Tibial artery (tissue), 4 donors: ENCODE results near the gene LIMS1.

Experiments
- DNase-seq, 2 donors: peaks; one replicate each; pipeline ENCODE4 v3.0.0-alpha.2; 2019
- H3K27ac ChIP-seq, 2 donors: fragments of 200-600 bp; sonication (generic) in 1 of 2; 1 replicate in 1 of 2; 2 replicates in 1 of 2; pipeline ENCODE4 v1.5.1; 2018 to 2019; ENCODE audit warnings: mild to moderate bottlenecking in 1 of 2
- H3K27me3 ChIP-seq, 2 donors: fragments of 200-600 bp; sonication (generic) in 1 of 2; one replicate each; pipeline versions ENCODE4 v1.5.1 to v1.6.0; 2016 to 2019
- H3K36me3 ChIP-seq, 3 donors: fragments of 200-600 bp; sonication (generic) in 2 of 3; one replicate each; pipeline ENCODE4 v1.5.1; 2016 to 2019; ENCODE audit warnings: mild to moderate bottlenecking in 2 of 3
- H3K4me1 ChIP-seq, 4 donors: fragments of 200-600 bp; sonication (generic) in 2 of 4; 1 replicate in 3 of 4; 2 replicates in 1 of 4; pipeline ENCODE4 v1.5.1; 2016 to 2019
- H3K4me3 ChIP-seq, 2 donors: fragments of 200-600 bp; sonication (generic) in 1 of 2; 1 replicate in 1 of 2; 2 replicates in 1 of 2; pipeline ENCODE4 v1.5.1; 2018 to 2019; ENCODE audit warnings: mild to moderate bottlenecking in 2 of 2
- H3K9me3 ChIP-seq, 3 donors: fragments of 200-600 bp; sonication (generic) in 1 of 3; one replicate each; pipeline ENCODE4 v1.5.1; 2016 to 2019
- CTCF ChIP-seq, 2 experiments: fragments of 200-600 bp in 1 of 2; fragments of 450-650 bp in 1 of 2; IDR thresholded peaks; one replicate each; pipeline ENCODE4 v1.5.1; 2017 to 2019; ENCODE audit warnings: antibody characterized with exemption in 2 of 2, mild to moderate bottlenecking in 1 of 2, moderate library complexity in 1 of 2
- intact Hi-C: fragments of 100-400 bp; cut with DNase I; formaldehyde crosslinking; loops from one replicate; pipeline ENCODE4 v1.15.0; 2023; ENCODE audit warnings: low total_unique reads

The LIMS1 gene

DNA sequence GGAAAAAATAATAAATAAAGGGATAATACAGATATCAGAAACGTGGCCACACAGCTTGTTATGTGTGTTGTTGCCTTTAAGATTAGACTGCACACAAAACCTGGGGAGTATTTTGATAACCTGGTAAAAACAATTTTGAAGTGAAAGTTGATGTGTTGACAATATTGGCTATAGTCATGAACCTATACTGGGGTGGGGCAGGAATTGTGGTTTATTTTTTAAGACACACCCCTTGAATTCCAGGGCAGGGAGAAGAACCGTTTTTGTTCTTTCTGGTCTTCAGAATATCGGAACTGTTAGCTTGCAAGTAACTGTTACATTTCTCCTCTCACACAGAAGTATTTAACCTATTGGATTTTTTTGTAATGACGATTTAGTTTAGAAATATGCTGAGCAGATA lies 80.4 kb downstream of the LIMS1 start:
- TF ChIP-seq CTCF (IDR thresholded peaks at IDR 0.05): no peak
- H3K4me3 ChIP-seq: no peak overlapping the region
- H3K9me3 ChIP-seq: no peaks in the 10 kb centered on the region
- peaks cover 0 to 41% (median 20%) of the 10 kb centered on the region in 4 donors for H3K4me1 ChIP-seq
- DNase-seq: no peak
- H3K27me3 ChIP-seq: no peaks in the 10 kb centered on the region
- no peak overlapping the region for H3K27ac ChIP-seq
- H3K36me3 ChIP-seq: no peaks in the 10 kb centered on the region
- intact Hi-C loops: no loop called here

- no peak for TF ChIP-seq CTCF (IDR thresholded peaks at IDR 0.05)
- H3K9me3 ChIP-seq: no peaks in the 10 kb centered on the region
- no peaks in the 10 kb centered on the region for H3K27me3 ChIP-seq
- no peak overlapping the region for H3K4me3 ChIP-seq
- no peaks in the 10 kb centered on the region for H3K36me3 ChIP-seq
- DNase-seq: no peak
- intact Hi-C loops: no loop called here
- H3K27ac ChIP-seq: no peak overlapping the region
- peaks cover 0 to 47% (median 21%) of the 10 kb centered on the region in 4 donors for H3K4me1 ChIP-seq
Measured at GRCh38 chr2:108615480-108616090, 81.3 kb downstream of the LIMS1 start.

GRCh38 chr2:108616318-108616717 lies 82.0 kb downstream of the LIMS1 start:
- H3K4me1 ChIP-seq: peaks cover 0 to 54% (median 25%) of the 10 kb centered on the region in 4 donors
- H3K27ac ChIP-seq: no peak overlapping the region

DNA sequence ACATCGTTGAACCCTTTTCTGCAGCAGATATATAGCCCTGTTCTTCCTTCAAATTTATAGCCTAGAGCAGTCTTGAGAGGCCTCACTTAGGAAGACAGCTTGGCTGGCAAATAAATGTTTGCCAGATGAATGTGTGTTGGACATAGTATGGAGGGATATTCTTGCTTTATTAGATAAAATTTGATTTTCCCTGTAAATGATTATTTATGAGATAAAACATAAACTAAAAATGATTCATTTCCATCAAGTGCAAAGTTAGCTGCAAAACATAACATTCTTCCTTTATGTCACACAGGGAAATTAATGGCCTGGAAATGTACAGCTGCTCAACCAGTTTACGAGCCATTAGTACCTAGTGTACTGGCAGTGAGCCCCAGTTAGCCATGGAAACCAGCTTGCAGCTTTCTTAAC lies 82.5 kb downstream of the LIMS1 start:
- Histone ChIP-seq H3K27ac (no peak overlapping the region), H3K36me3 (no peaks in the 10 kb centered on the region), H3K4me3 (no peak overlapping the region), H3K4me1 (peaks cover 0 to 59% (median 27%) of the 10 kb centered on the region in 4 donors), H3K27me3 (no peaks in the 10 kb centered on the region), H3K9me3 (no peaks in the 10 kb centered on the region)
- no peak for DNase-seq
- TF ChIP-seq CTCF (IDR thresholded peaks at IDR 0.05): no peak
- intact Hi-C loops: no loop called here

More at GRCh38 chr2:108616318-108616717, 82.0 kb downstream of the LIMS1 start:
- no peak for TF ChIP-seq CTCF (IDR thresholded peaks at IDR 0.05)
- Histone ChIP-seq H3K4me3 (no peak overlapping the region), H3K27me3 (no peaks in the 10 kb centered on the region), H3K36me3 (no peaks in the 10 kb centered on the region), H3K9me3 (no peaks in the 10 kb centered on the region)
- no peak for DNase-seq
- intact Hi-C loops: no loop called here

- Histone ChIP-seq H3K27me3 (no peaks in the 10 kb centered on the region), H3K4me1 (peaks cover 0 to 57% (median 25%) of the 10 kb centered on the region in 4 donors), H3K4me3 (no peak overlapping the region), H3K9me3 (no peaks in the 10 kb centered on the region), H3K36me3 (no peaks in the 10 kb centered on the region), H3K27ac (no peak overlapping the region)
- no peak for TF ChIP-seq CTCF (IDR thresholded peaks at IDR 0.05)
- intact Hi-C loops: no loop called here
- DNase-seq: no peak
Measured at GRCh38 chr2:108617617-108618016, 83.3 kb downstream of the LIMS1 start.
